ENCODE results near the gene FRS3. TPM values are rescaled to one million over a fixed set of nuclear protein-coding genes. Genes with fewer than 3 reads are reported as not detected.
A peak's percentile ranks its signal among the peaks of the same experiment; 100 is the strongest.
"Not testable (repeated sequence)": the region's sequence is repeated elsewhere in the genome, so short reads cannot be mapped to it uniquely, and the experiment has no call there.

Gene FRS3
- total RNA-seq, 2 experiments from 2014 or later: 4.8 to 5.6 TPM

- H3K4me1 Mint-ChIP-seq: peaks cover 8% of the 10 kb centered on the region
- no peaks in the 10 kb centered on the region for H3K27me3 Mint-ChIP-seq
- H3K36me3 Mint-ChIP-seq (ENCODE audit: low read depth): peaks cover 4% of the 10 kb centered on the region
- H3K4me3 Mint-ChIP-seq: no peak overlapping the region
- intact Hi-C loops (cut with DNase I, micrococcal nuclease): no loop called here
- POLR2A ChIA-PET: no interaction called here
- no peaks in the 10 kb centered on the region for H3K9me3 Mint-ChIP-seq (ENCODE audit: low read depth)
- DNase-seq: no peak
- CTCF ChIA-PET: interaction anchor here (0.9 to 1.4 kb wide), 2 partner anchors 19 to 400 kb away, joined by 3 read pairs; no protein-coding TSS in a partner anchor
- H3K27ac Mint-ChIP-seq: no peak overlapping the region
- ATAC-seq: peak; percentile 19
These were observed 11.0 kb downstream of the FRS3 start for GRCh38 chr6:41768545-41769308.

DNA sequence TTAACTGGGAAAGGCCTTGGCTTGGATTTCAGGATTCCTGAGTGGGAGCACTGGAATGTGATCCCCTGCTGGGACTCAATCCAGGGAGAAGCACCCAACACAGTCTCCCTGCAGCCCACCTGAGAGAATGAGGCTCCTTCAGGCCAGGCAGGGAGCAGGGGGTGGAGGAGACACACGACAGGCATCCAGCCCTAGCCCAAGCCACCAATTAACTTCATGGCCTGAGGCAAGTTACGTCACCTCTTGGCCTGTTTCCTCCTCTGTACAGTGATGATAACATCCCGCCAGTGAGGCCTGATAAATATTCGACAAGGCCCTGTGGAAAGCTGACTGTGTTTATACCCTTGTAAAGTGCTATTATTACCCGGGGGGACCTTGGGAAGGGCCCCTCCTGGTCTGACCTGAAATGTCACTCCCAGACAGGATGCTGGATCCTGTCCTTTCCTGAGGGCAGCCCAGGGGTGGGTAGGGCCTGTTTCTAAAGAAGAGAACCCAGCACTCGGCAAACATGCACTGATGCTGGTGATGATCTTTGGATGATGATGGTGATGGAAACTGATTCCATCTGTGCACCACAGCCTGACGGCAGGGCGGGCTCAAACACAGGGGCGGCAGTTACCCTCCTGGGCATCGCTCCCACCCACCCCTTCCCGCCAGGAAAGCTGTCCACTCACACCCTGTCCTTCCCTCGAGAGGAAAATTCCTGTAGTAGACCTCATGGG is 12.4 kb downstream of the FRS3 start:
- DNase-seq (no peak), ATAC-seq (no peak)
- H3K9me3 Mint-ChIP-seq (ENCODE audit: low read depth): no peaks in the 10 kb centered on the region
- H3K27me3 Mint-ChIP-seq: no peaks in the 10 kb centered on the region
- POLR2A ChIA-PET: no interaction called here
- no peak overlapping the region for H3K4me3 Mint-ChIP-seq
- peaks cover 3% of the 10 kb centered on the region for H3K36me3 Mint-ChIP-seq (ENCODE audit: low read depth)
- intact Hi-C loops (cut with DNase I, micrococcal nuclease): no loop called here
- H3K27ac Mint-ChIP-seq: no peak overlapping the region
- peaks cover 8% of the 10 kb centered on the region for H3K4me1 Mint-ChIP-seq
- CTCF ChIA-PET: interaction anchor here (0.9 kb wide), 1 partner anchor 21 kb away, joined by 3 read pairs; no protein-coding TSS in a partner anchor

- H3K9me3 Mint-ChIP-seq (ENCODE audit: low read depth); intact Hi-C loops (cut with DNase I, micrococcal nuclease); ATAC-seq; H3K4me3 Mint-ChIP-seq; H3K27me3 Mint-ChIP-seq; H3K27ac Mint-ChIP-seq; H3K36me3 Mint-ChIP-seq (ENCODE audit: low read depth); DNase-seq; H3K4me1 Mint-ChIP-seq; POLR2A ChIA-PET: not testable (repeated sequence)
- CTCF ChIA-PET: interaction anchor here (0.7 to 0.8 kb wide), 2 partner anchors 85 to 211 kb away, joined by 4 to 5 read pairs; no protein-coding TSS in a partner anchor
These were observed 13.5 kb downstream of the FRS3 start for GRCh38 chr6:41766043-41766664.

DNA sequence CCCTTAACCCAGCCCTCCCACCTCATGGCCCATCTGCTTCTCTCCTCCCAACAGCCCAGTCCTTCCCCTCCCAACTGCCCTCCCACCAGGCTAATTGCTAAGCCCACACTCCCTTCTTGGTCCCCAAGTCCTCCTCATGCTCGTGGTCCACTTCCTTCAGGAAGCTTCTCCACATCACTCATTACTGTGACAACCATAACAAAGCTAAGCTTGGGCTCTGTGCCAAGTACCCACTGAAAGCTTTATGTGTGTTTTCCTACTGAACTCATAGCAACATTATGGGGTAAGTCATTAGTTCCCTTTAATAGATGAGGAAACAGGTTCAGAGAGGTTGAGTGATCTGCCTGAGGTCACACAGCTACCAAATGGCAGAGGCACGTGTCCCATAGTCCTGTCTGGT is 16.2 kb downstream of the FRS3 start:
- H3K27ac Mint-ChIP-seq: no peak overlapping the region
- DNase-seq (no peak), ATAC-seq (no peak)
- H3K4me1 Mint-ChIP-seq: peaks cover 2% of the 10 kb centered on the region
- CTCF ChIA-PET: no interaction called here
- H3K9me3 Mint-ChIP-seq (ENCODE audit: low read depth): no peaks in the 10 kb centered on the region
- no peak overlapping the region for H3K4me3 Mint-ChIP-seq
- POLR2A ChIA-PET: interaction anchor here (0.5 kb wide), 1 partner anchor 476 kb away, joined by 3 read pairs; no protein-coding TSS in a partner anchor
- no peaks in the 10 kb centered on the region for H3K27me3 Mint-ChIP-seq
- intact Hi-C loops (cut with DNase I, micrococcal nuclease): no loop called here
- no peaks in the 10 kb centered on the region for H3K36me3 Mint-ChIP-seq (ENCODE audit: low read depth)

DNA sequence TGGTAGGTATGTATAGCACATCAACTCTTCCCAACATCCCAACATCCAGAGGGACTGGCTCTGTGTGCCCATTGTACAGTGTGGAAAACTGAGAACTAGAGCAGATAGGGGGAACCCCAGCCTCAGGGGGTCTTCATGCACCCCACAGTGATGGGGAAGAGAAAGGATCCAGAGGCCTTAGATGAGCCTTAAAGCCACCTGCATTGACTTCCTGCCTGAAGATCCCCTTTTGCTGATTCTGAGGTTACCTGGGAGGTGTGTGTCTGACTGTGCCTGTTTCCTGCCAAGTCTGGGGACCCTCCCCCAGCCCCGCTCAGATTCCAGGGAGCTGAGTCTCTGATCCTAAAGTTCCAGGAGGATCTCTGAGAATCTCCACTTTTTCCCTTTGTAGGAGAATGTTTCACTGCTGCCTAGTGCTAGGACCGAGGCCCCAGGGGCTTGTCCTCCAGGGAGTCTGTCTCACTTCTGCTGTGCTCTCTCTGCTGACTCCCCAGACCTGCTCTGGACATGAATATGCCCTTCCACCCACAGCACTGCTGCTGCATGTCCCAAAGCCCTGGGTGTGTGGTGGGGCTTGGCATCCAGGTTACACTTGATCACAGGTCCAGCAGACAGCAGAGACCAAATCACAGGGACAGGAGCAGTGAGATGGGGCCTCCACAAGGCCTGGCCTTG is 19.7 kb downstream of the FRS3 start:
- CTCF ChIA-PET: no interaction called here
- POLR2A ChIA-PET: no interaction called here
- DNase-seq: no peak
- Mint-ChIP-seq H3K27ac (no peak overlapping the region), H3K4me3 (no peak overlapping the region), H3K36me3 (ENCODE audit: low read depth) (no peaks in the 10 kb centered on the region), H3K9me3 (ENCODE audit: low read depth) (no peaks in the 10 kb centered on the region), H3K4me1 (no peaks in the 10 kb centered on the region), H3K27me3 (no peaks in the 10 kb centered on the region)
- ATAC-seq: no peak
- intact Hi-C loops (cut with DNase I, micrococcal nuclease): no loop called here

DNA sequence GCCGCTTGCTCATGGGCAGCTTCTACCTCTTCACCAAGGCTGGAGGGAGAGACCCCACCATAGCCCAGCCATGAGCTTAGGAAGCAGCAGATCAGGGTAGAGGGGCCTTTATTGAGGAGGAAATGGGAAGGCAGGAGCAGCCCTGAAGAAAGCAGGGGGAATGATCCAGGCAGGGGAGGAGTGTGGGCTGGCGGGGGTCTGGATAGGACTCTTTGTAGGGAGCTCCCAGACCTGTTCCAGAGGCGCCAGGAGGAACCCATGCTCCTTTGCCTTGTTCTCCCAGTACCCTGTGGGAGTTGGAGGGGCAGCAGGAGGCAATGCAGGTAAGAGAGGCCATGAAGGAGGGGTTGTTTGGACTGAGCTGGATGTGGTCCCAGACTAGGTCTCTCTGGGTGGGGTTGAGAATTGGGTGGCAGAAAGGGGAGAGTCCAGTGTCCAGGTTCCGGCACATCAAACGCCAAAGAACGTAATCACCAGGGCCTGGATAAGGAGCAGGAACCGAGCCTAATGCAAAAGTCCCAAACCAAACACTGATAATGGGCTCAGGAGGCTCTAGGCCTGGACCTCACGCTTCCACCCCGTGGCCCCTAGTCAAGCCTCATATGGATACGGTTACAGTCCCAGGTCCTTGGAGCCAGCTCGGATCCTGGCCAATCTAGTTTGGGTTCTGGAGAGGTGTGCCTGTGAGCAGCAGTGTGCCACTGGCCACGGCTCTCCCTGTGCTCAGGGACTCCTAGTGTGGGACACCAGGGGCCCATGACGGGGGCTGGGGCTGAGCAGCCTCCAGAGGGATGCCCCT is 20.4 kb downstream of the FRS3 start:
- H3K9me3 Mint-ChIP-seq (ENCODE audit: low read depth): no peaks in the 10 kb centered on the region
- DNase-seq: no peak
- no peak overlapping the region for H3K27ac Mint-ChIP-seq
- CTCF ChIA-PET: interaction anchor here (0.5 kb wide), 1 partner anchor 474 kb away, joined by 3 read pairs; no protein-coding TSS in a partner anchor
- H3K4me1 Mint-ChIP-seq: no peaks in the 10 kb centered on the region
- H3K4me3 Mint-ChIP-seq: no peak overlapping the region
- POLR2A ChIA-PET: no interaction called here
- H3K27me3 Mint-ChIP-seq: no peaks in the 10 kb centered on the region
- ATAC-seq: no peak
- intact Hi-C loops (cut with DNase I, micrococcal nuclease): no loop called here
- H3K36me3 Mint-ChIP-seq (ENCODE audit: low read depth): no peaks in the 10 kb centered on the region

- ChIA-PET CTCF (no interaction called here), POLR2A (no interaction called here)
- DNase-seq (no peak), ATAC-seq (no peak)
- Mint-ChIP-seq H3K27ac (no peak overlapping the region), H3K4me1 (no peaks in the 10 kb centered on the region), H3K27me3 (no peaks in the 10 kb centered on the region), H3K36me3 (ENCODE audit: low read depth) (no peaks in the 10 kb centered on the region), H3K4me3 (no peak overlapping the region), H3K9me3 (ENCODE audit: low read depth) (no peaks in the 10 kb centered on the region)
- intact Hi-C loops (cut with DNase I, micrococcal nuclease): no loop called here
These were observed 21.1 kb downstream of the FRS3 start for GRCh38 chr6:41758641-41759035.

GRCh38 chr6:41757931-41758640 is 21.6 kb downstream of the FRS3 start:
- ChIA-PET CTCF (interaction anchor here (0.6 kb wide), 1 partner anchor 10 kb away, joined by 3 read pairs; no protein-coding TSS in a partner anchor), POLR2A (no interaction called here)
- H3K9me3 Mint-ChIP-seq (ENCODE audit: low read depth): no peaks in the 10 kb centered on the region
- no peaks in the 10 kb centered on the region for H3K27me3 Mint-ChIP-seq
- no peak for DNase-seq
- no peaks in the 10 kb centered on the region for H3K4me1 Mint-ChIP-seq
- no peak overlapping the region for H3K4me3 Mint-ChIP-seq
- no peak overlapping the region for H3K27ac Mint-ChIP-seq
- intact Hi-C loops (cut with DNase I, micrococcal nuclease): no loop called here
- no peaks in the 10 kb centered on the region for H3K36me3 Mint-ChIP-seq (ENCODE audit: low read depth)
- no peak for ATAC-seq

GRCh38 chr6:41757271-41757670 is 22.4 kb downstream of the FRS3 start:
- no peak for DNase-seq
- Mint-ChIP-seq H3K9me3 (ENCODE audit: low read depth) (no peaks in the 10 kb centered on the region), H3K4me1 (no peaks in the 10 kb centered on the region), H3K36me3 (ENCODE audit: low read depth) (no peaks in the 10 kb centered on the region), H3K4me3 (no peak overlapping the region), H3K27ac (no peak overlapping the region), H3K27me3 (no peaks in the 10 kb centered on the region)
- ATAC-seq: no peak
- CTCF ChIA-PET: interaction anchor here (0.6 kb wide), 1 partner anchor 9 kb away, joined by 3 read pairs; no protein-coding TSS in a partner anchor
- POLR2A ChIA-PET: no interaction called here
- intact Hi-C loops (cut with DNase I, micrococcal nuclease): no loop called here

DNA sequence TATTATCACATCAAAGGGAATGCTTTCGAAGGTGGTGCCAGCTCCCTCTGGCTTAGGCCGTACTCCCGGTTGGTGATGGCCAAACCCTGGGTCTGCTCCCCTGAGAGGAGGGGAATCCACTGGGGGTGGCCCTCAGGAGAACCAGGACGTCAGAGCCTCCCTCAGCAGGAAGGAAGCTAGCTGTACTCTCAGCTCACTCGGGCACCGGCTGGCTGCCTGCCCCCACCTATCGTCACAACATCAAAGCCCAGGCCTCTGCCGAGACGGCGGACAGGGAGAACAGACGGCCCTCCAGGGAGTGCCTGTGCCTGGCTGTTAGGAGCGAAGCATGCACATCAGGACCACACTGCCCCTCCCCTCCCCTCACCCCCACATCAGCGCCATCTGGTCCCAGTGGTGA is 23.3 kb downstream of the FRS3 start:
- ATAC-seq (no peak), DNase-seq (no peak)
- no peaks in the 10 kb centered on the region for H3K36me3 Mint-ChIP-seq (ENCODE audit: low read depth)
- H3K4me1 Mint-ChIP-seq: no peaks in the 10 kb centered on the region
- no peaks in the 10 kb centered on the region for H3K9me3 Mint-ChIP-seq (ENCODE audit: low read depth)
- ChIA-PET POLR2A (no interaction called here), CTCF (interaction anchor here (0.6 to 0.8 kb wide), 2 partner anchors 21 to 543 kb away, joined by 3 to 4 read pairs; no protein-coding TSS in a partner anchor)
- intact Hi-C loops (cut with DNase I, micrococcal nuclease): no loop called here
- no peaks in the 10 kb centered on the region for H3K27me3 Mint-ChIP-seq
- H3K27ac Mint-ChIP-seq: no peak overlapping the region
- no peak overlapping the region for H3K4me3 Mint-ChIP-seq
